Measurements from ENCODE around the gene TMEM14B. TPM values are rescaled to one million over a fixed set of nuclear protein-coding genes. Genes with fewer than 3 reads are reported as not detected.

TMEM14B gene
- total and polyA plus RNA-seq, 9 of the 15 experiments (the other 6 are each of a cell fraction or from before 2014, with no cell fraction given): 174 to 862 (median 263) TPM

GRCh38 chr6:10722820-10723566 lies 24.6 kb upstream of the TMEM14B start, which contains the start of gene TMEM14C (continued):
- TF ChIP-seq ZBTB11 (CRISPR knock-in tag; IDR thresholded peaks at IDR 0.05) (peak in 1 of 3 experiments; percentile 84; a peak in 2 of 6 replicates), MTF1 (CRISPR knock-in tag; IDR thresholded peaks at IDR 0.05; ENCODE audit: borderline replicate concordance) (0 out of 2 replicates have a peak, but pooled peaks have one; percentile 5), ZC3H8 (IDR thresholded peaks at IDR 0.05) (no peak), ZNF592 (IDR thresholded peaks at IDR 0.05) (no peak), ATF2 (CRISPR knock-in tag; IDR thresholded peaks at IDR 0.05) (no peak), ZNF717 (CRISPR knock-in tag; IDR thresholded peaks at IDR 0.05) (no peak), MYNN (IDR thresholded peaks at IDR 0.05) (0 out of 2 replicates have a peak, but pooled peaks have one; percentile 24), MYNN (CRISPR knock-in tag; IDR thresholded peaks at IDR 0.05) (no peak), PREB (CRISPR knock-in tag; IDR thresholded peaks at IDR 0.05) (no peak), TAF15 (IDR thresholded peaks at IDR 0.05; ENCODE audit: low read depth, low read length) (no peak), ZFP30 (CRISPR knock-in tag; IDR thresholded peaks at IDR 0.05; ENCODE audit: borderline replicate concordance) (no peak), ZNF263 (CRISPR knock-in tag; IDR thresholded peaks at IDR 0.05; ENCODE audit: borderline replicate concordance) (no peak; the same call in 1 of the 2 replicates), ZNF23 (CRISPR knock-in tag; IDR thresholded peaks at IDR 0.05) (no peak), ZBTB5 (IDR thresholded peaks at IDR 0.05) (peak; percentile 21; the same call in 1 of the 2 replicates), LARP7 (IDR thresholded peaks at IDR 0.05) (no peak)
